HEK293 (cell line): ENCODE data around the gene PRR22.

ENCODE experiments used
- CTCF ChIA-PET: fragments of 350-600 bp; formaldehyde crosslinking; extraction: SDS; loops from one replicate; lab custom pipeline; 2021; ENCODE audit warnings: antibody characterized with exemption; lab: Yijun Ruan, JAX
- POLR2A ChIA-PET: fragments of 300-600 bp; formaldehyde crosslinking; extraction: SDS; loops from one replicate; lab custom pipeline; 2020; ENCODE audit warnings: antibody characterized with exemption, inconsistent platforms; lab: Yijun Ruan, JAX
- H3K27ac ChIP-seq: fragments of 200-500 bp; sonication (Bioruptor generic); 2 replicates; pipeline ENCODE4 v1.5.1; 2014; ENCODE audit warnings: low read depth, low read length, control low read depth, inconsistent platforms; ENCODE audit errors: extremely low read depth
- H3K36me3 ChIP-seq, 2 experiments: fragments of 200-500 bp in 1 of 2; sonication (Bioruptor generic) in 1 of 2; 1 replicate in 1 of 2; 2 replicates in 1 of 2; pipeline ENCODE4 v1.5.1; 2014 to 2017; ENCODE audit warnings: inconsistent platforms in 2 of 2, low read length in 2 of 2; ENCODE audit not compliant: control insufficient read depth in 2 of 2, insufficient read depth in 1 of 2
- H3K4me1 ChIP-seq: fragments of 200-500 bp; sonication (Bioruptor generic); 2 replicates; pipeline ENCODE4 v1.5.1; 2014; ENCODE audit warnings: mild to moderate bottlenecking, low read length, inconsistent platforms; ENCODE audit not compliant: control insufficient read depth, insufficient read depth
- H3K4me3 ChIP-seq: 2 replicates; pipeline ENCODE4 v1.5.1; 2011; ENCODE audit warnings: low read depth, mild to moderate bottlenecking, control low read depth, low read length, moderate library complexity
- H3K9me3 ChIP-seq: fragments of 200-500 bp; sonication (Bioruptor generic); 2 replicates; pipeline ENCODE4 v1.5.1; 2014; ENCODE audit warnings: low read depth, low read length, inconsistent platforms; ENCODE audit not compliant: control insufficient read depth, insufficient read depth
- EGR2 ChIP-seq: fragments of 450-650 bp; formaldehyde crosslinking; IDR thresholded peaks from 2 replicates; pipeline ENCODE4 v1.5.1; 2016; ENCODE audit warnings: low read depth, missing biosample characterization, missing genetic modification characterization
- GLIS2 ChIP-seq: fragments of 450-650 bp; formaldehyde crosslinking; IDR thresholded peaks from 2 replicates; pipeline ENCODE4 v1.5.1; 2016; ENCODE audit warnings: missing biosample characterization, missing genetic modification characterization
- KLF1 ChIP-seq: fragments of 450-650 bp; formaldehyde crosslinking; IDR thresholded peaks from 2 replicates; pipeline ENCODE4 v1.5.1; 2016; ENCODE audit warnings: missing biosample characterization, missing genetic modification characterization
- KLF10 ChIP-seq: fragments of 450-650 bp; IDR thresholded peaks from 2 replicates; pipeline ENCODE4 v1.5.1; 2018; ENCODE audit warnings: missing biosample characterization, mild to moderate bottlenecking, missing genetic modification characterization
- KLF7 ChIP-seq: fragments of 450-650 bp; formaldehyde crosslinking; IDR thresholded peaks from 2 replicates; pipeline ENCODE4 v1.5.1; 2016; ENCODE audit warnings: missing biosample characterization, missing genetic modification characterization, borderline replicate concordance
- MYNN ChIP-seq: fragments of 450-650 bp; formaldehyde crosslinking; IDR thresholded peaks from 2 replicates; pipeline ENCODE4 v1.5.1; 2016; ENCODE audit warnings: missing biosample characterization, missing genetic modification characterization, borderline replicate concordance
- SP2 ChIP-seq: fragments of 450-650 bp; formaldehyde crosslinking; IDR thresholded peaks from 2 replicates; pipeline ENCODE4 v1.5.1; 2016; ENCODE audit warnings: missing biosample characterization, missing genetic modification characterization
- SP3 ChIP-seq: fragments of 450-650 bp; formaldehyde crosslinking; IDR thresholded peaks from 2 replicates; pipeline ENCODE4 v1.5.1; 2016; ENCODE audit warnings: missing biosample characterization, missing genetic modification characterization
- SP7 ChIP-seq: fragments of 450-650 bp; formaldehyde crosslinking; IDR thresholded peaks from 2 replicates; pipeline ENCODE4 v1.5.1; 2016; ENCODE audit warnings: missing biosample characterization, missing genetic modification characterization
- ZEB2 ChIP-seq: fragments of 450-650 bp; formaldehyde crosslinking; IDR thresholded peaks from 2 replicates; pipeline ENCODE4 v1.5.1; 2016; ENCODE audit warnings: missing biosample characterization, missing genetic modification characterization
- ZFHX2 ChIP-seq: fragments of 450-650 bp; formaldehyde crosslinking; conservative IDR thresholded peaks from 2 replicates; pipeline ENCODE4 v1.5.1; 2016; ENCODE audit warnings: missing biosample characterization, missing genetic modification characterization
- ZIC2 ChIP-seq: fragments of 450-650 bp; formaldehyde crosslinking; IDR thresholded peaks from 2 replicates; pipeline ENCODE4 v1.5.1; 2016; ENCODE audit warnings: missing biosample characterization, missing genetic modification characterization
- ZNF121 ChIP-seq: fragments of 450-650 bp; formaldehyde crosslinking; IDR thresholded peaks from 2 replicates; pipeline ENCODE4 v1.5.1; 2016; ENCODE audit warnings: missing biosample characterization, missing genetic modification characterization
- ZNF132 ChIP-seq: fragments of 450-650 bp; formaldehyde crosslinking; IDR thresholded peaks from 2 replicates; pipeline ENCODE4 v1.5.1; 2017; ENCODE audit warnings: missing biosample characterization, missing genetic modification characterization, borderline replicate concordance
- ZNF140 ChIP-seq: fragments of 450-650 bp; formaldehyde crosslinking; IDR thresholded peaks from 2 replicates; pipeline ENCODE4 v1.5.1; 2016; ENCODE audit warnings: missing biosample characterization, missing genetic modification characterization
- ZNF2 ChIP-seq: fragments of 450-650 bp; formaldehyde crosslinking; IDR thresholded peaks from 2 replicates; pipeline ENCODE4 v1.5.1; 2016; ENCODE audit warnings: missing biosample characterization, missing genetic modification characterization
- ZNF223 ChIP-seq: fragments of 450-650 bp; formaldehyde crosslinking; IDR thresholded peaks from 2 replicates; pipeline ENCODE4 v1.5.1; 2016; ENCODE audit warnings: missing biosample characterization, missing genetic modification characterization
- ZNF341 ChIP-seq: fragments of 450-650 bp; formaldehyde crosslinking; IDR thresholded peaks from 2 replicates; pipeline ENCODE4; 2016; ENCODE audit warnings: low read depth, missing biosample characterization, missing genetic modification characterization
- ZNF394 ChIP-seq: fragments of 450-650 bp; formaldehyde crosslinking; IDR thresholded peaks from 2 replicates; pipeline ENCODE4 v1.5.1; 2016; ENCODE audit warnings: missing biosample characterization, missing genetic modification characterization, mild to moderate bottlenecking, moderate library complexity, borderline replicate concordance
- ZNF558 ChIP-seq: fragments of 450-650 bp; formaldehyde crosslinking; IDR thresholded peaks from 2 replicates; pipeline ENCODE4 v1.5.1; 2016; ENCODE audit warnings: missing biosample characterization, missing genetic modification characterization
- ZNF560 ChIP-seq: fragments of 450-650 bp; formaldehyde crosslinking; IDR thresholded peaks from 2 replicates; pipeline ENCODE4 v1.5.1; 2017; ENCODE audit warnings: missing biosample characterization, missing genetic modification characterization, borderline replicate concordance
- ZNF561 ChIP-seq: fragments of 450-650 bp; IDR thresholded peaks from 2 replicates; pipeline ENCODE4 v1.5.1; 2018; ENCODE audit warnings: missing biosample characterization, missing genetic modification characterization, borderline replicate concordance
- ZNF585B ChIP-seq: fragments of 450-650 bp; formaldehyde crosslinking; IDR thresholded peaks from 2 replicates; pipeline ENCODE4 v1.5.1; 2016; ENCODE audit warnings: missing biosample characterization, missing genetic modification characterization
- ZNF701 ChIP-seq: fragments of 450-650 bp; formaldehyde crosslinking; IDR thresholded peaks from 2 replicates; pipeline ENCODE4 v1.5.1; 2016; ENCODE audit warnings: missing biosample characterization, missing genetic modification characterization
- ZNF76 ChIP-seq: fragments of 450-650 bp; formaldehyde crosslinking; IDR thresholded peaks from 2 replicates; pipeline ENCODE4; 2016; ENCODE audit warnings: low read depth, missing biosample characterization, missing genetic modification characterization, borderline replicate concordance
- ZNF777 ChIP-seq: fragments of 450-650 bp; formaldehyde crosslinking; IDR thresholded peaks from 2 replicates; pipeline ENCODE4 v1.5.1; 2017; ENCODE audit warnings: missing biosample characterization, missing genetic modification characterization, borderline replicate concordance
- ZNF792 ChIP-seq: fragments of 450-650 bp; formaldehyde crosslinking; IDR thresholded peaks from 2 replicates; pipeline ENCODE4 v1.5.1; 2016; ENCODE audit warnings: missing biosample characterization, missing genetic modification characterization
- TF ChIP-seq, protein P1 (sequence below): fragments of 450-650 bp; formaldehyde crosslinking; IDR thresholded peaks from 2 replicates; pipeline ENCODE4 v1.5.1; 2017; ENCODE audit warnings: missing biosample characterization, missing genetic modification characterization
- TF ChIP-seq, protein P2 (sequence below): fragments of 450-650 bp; formaldehyde crosslinking; IDR thresholded peaks from 2 replicates; pipeline ENCODE4 v1.5.1; 2016; ENCODE audit warnings: missing biosample characterization, missing genetic modification characterization
- TF ChIP-seq, protein P3 (sequence below): fragments of 450-650 bp; formaldehyde crosslinking; IDR thresholded peaks from 2 replicates; pipeline ENCODE4 v1.5.1; 2016; ENCODE audit warnings: missing biosample characterization, missing genetic modification characterization
- TF ChIP-seq, protein P4 (sequence below): fragments of 450-650 bp; formaldehyde crosslinking; IDR thresholded peaks from 2 replicates; pipeline ENCODE4 v1.5.1; 2016; ENCODE audit warnings: missing biosample characterization, missing genetic modification characterization

Gene PRR22

DNA sequence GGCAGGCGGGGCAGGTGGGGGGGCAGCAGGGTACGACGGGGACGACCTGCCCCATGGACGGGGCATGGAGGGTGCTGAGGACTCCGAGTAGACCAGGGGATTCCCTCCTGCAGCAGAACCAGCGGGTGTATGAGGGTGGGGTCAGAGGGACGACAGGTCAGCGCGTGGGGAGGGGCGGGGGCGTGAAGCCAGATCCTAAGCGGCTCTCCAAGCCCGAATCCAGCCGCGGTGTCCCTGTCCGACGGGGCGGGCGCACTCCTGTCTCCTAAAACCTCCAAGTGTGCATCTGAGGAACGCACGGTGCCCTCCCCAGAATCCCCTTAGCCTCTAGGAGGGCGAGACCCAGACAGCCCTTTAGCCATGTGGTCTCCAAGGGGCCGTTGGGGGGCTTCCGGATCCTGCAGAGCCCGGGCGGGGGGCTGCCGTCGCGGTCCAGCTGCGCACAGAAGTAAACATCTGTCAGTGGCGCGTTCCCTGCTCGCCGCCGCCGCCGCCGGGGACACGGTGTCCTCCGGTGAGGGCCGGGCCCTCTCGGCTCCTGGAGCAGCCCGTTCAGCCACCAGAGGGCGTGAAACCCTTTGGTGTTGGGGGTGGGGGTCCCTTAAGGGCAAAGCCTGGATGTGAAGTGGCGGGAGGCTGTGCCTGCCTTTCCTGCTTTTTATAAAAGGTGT, 21.1 kb upstream of the PRR22 start:
- H3K4me3 ChIP-seq, result peak overlapping the region; percentile 26
- TF ChIP-seq ZNF2 (tag by site-specific recombination) (peak; percentile 43; the same call in 1 of the 2 replicates), EGR2 (tag by site-specific recombination) (peak; percentile 60), ZNF341 (tag by site-specific recombination) (peak; percentile 97), ZNF560 (tag by site-specific recombination) (peak; percentile 37; the same call in 1 of the 2 replicates), ZNF585B (tag by site-specific recombination) (no peak), ZIC2 (tag by site-specific recombination) (peak; percentile 81), ZNF76 (peak; percentile 33; the same call in 1 of the 2 replicates), ZNF558 (no peak), KLF10 (tag by site-specific recombination) (peak; percentile 61; the same call in 1 of the 2 replicates), ZEB2 (tag by site-specific recombination) (peak; percentile 87), ZFHX2 (peak; percentile 72), ZNF777 (tag by site-specific recombination) (peak; percentile 93), SP2 (0 out of 2 replicates have a peak, but pooled peaks have one; percentile 25), SP7 (tag by site-specific recombination) (0 out of 2 replicates have a peak, but pooled peaks have one; percentile 26), SP3 (tag by site-specific recombination) (peak; percentile 40; the same call in 1 of the 2 replicates), ZNF394 (tag by site-specific recombination) (peak; percentile 24; the same call in 1 of the 2 replicates), ZNF121 (tag by site-specific recombination) (no peak), ZNF561 (peak; percentile 82; the same call in 1 of the 2 replicates), ZNF701 (tag by site-specific recombination) (no peak), MYNN (tag by site-specific recombination) (no peak), KLF1 (tag by site-specific recombination) (peak; percentile 49; the same call in 1 of the 2 replicates), ZNF223 (no peak), ZNF792 (peak; percentile 59; the same call in 1 of the 2 replicates), KLF7 (tag by site-specific recombination) (no peak), GLIS2 (tag by site-specific recombination) (0 out of 2 replicates have a peak, but pooled peaks have one; percentile 32), ZNF132 (no peak), ZNF140 (tag by site-specific recombination) (no peak)
- TF ChIP-seq, protein P1, sequence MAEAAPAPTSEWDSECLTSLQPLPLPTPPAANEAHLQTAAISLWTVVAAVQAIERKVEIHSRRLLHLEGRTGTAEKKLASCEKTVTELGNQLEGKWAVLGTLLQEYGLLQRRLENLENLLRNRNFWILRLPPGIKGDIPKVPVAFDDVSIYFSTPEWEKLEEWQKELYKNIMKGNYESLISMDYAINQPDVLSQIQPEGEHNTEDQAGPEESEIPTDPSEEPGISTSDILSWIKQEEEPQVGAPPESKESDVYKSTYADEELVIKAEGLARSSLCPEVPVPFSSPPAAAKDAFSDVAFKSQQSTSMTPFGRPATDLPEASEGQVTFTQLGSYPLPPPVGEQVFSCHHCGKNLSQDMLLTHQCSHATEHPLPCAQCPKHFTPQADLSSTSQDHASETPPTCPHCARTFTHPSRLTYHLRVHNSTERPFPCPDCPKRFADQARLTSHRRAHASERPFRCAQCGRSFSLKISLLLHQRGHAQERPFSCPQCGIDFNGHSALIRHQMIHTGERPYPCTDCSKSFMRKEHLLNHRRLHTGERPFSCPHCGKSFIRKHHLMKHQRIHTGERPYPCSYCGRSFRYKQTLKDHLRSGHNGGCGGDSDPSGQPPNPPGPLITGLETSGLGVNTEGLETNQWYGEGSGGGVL (tag by site-specific recombination), result peak; percentile 59
- TF ChIP-seq, protein P2, sequence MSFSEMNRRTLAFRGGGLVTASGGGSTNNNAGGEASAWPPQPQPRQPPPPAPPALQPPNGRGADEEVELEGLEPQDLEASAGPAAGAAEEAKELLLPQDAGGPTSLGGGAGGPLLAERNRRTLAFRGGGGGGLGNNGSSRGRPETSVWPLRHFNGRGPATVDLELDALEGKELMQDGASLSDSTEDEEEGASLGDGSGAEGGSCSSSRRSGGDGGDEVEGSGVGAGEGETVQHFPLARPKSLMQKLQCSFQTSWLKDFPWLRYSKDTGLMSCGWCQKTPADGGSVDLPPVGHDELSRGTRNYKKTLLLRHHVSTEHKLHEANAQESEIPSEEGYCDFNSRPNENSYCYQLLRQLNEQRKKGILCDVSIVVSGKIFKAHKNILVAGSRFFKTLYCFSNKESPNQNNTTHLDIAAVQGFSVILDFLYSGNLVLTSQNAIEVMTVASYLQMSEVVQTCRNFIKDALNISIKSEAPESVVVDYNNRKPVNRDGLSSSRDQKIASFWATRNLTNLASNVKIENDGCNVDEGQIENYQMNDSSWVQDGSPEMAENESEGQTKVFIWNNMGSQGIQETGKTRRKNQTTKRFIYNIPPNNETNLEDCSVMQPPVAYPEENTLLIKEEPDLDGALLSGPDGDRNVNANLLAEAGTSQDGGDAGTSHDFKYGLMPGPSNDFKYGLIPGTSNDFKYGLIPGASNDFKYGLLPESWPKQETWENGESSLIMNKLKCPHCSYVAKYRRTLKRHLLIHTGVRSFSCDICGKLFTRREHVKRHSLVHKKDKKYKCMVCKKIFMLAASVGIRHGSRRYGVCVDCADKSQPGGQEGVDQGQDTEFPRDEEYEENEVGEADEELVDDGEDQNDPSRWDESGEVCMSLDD (tag by site-specific recombination), result peak; percentile 77
- TF ChIP-seq, protein P3, sequence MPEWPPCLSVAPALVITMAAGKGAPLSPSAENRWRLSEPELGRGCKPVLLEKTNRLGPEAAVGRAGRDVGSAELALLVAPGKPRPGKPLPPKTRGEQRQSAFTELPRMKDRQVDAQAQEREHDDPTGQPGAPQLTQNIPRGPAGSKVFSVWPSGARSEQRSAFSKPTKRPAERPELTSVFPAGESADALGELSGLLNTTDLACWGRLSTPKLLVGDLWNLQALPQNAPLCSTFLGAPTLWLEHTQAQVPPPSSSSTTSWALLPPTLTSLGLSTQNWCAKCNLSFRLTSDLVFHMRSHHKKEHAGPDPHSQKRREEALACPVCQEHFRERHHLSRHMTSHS (tag by site-specific recombination), result no peak
- TF ChIP-seq, protein P4, sequence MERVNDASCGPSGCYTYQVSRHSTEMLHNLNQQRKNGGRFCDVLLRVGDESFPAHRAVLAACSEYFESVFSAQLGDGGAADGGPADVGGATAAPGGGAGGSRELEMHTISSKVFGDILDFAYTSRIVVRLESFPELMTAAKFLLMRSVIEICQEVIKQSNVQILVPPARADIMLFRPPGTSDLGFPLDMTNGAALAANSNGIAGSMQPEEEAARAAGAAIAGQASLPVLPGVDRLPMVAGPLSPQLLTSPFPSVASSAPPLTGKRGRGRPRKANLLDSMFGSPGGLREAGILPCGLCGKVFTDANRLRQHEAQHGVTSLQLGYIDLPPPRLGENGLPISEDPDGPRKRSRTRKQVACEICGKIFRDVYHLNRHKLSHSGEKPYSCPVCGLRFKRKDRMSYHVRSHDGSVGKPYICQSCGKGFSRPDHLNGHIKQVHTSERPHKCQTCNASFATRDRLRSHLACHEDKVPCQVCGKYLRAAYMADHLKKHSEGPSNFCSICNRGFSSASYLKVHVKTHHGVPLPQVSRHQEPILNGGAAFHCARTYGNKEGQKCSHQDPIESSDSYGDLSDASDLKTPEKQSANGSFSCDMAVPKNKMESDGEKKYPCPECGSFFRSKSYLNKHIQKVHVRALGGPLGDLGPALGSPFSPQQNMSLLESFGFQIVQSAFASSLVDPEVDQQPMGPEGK, result peak; percentile 83

More for the DNA sequence above, 21.1 kb upstream of the PRR22 start:
- H3K36me3 ChIP-seq, result no peaks in the 10 kb centered on the region
- no peaks in the 10 kb centered on the region for H3K9me3 ChIP-seq
- ChIA-PET CTCF (interaction anchor here (0.6 to 1.6 kb wide), 4 partner anchors 17 to 88 kb away, joined by 3 to 8 read pairs (median 6); no protein-coding TSS in a partner anchor), POLR2A (no interaction called here)
- H3K27ac ChIP-seq, result no peak overlapping the region
- H3K4me1 ChIP-seq, result peaks cover 3% of the 10 kb centered on the region; the same call in 1 of the 2 replicates
